ENCODE results near the gene DCUN1D1.

- TF ChIP-seq PRDM15 (CRISPR knock-in tag; IDR thresholded peaks at IDR 0.05) (no peak), USF2 (IDR thresholded peaks at IDR 0.05; ENCODE audit: low read depth, low read length) (no peak), USF2 (CRISPR knock-in tag; IDR thresholded peaks at IDR 0.05; ENCODE audit: borderline replicate concordance) (no peak)
Measured at GRCh38 chr3:183028416-183028815, 48.1 kb upstream of the DCUN1D1 start.
